Measurements from ENCODE around the gene HIGD2A. TPM values are rescaled to one million over a fixed set of nuclear protein-coding genes. Genes with fewer than 3 reads are reported as not detected.

The HIGD2A gene
- polyA plus RNA-seq, 1 donor from 2014 or later = 61.8 TPM

DNA sequence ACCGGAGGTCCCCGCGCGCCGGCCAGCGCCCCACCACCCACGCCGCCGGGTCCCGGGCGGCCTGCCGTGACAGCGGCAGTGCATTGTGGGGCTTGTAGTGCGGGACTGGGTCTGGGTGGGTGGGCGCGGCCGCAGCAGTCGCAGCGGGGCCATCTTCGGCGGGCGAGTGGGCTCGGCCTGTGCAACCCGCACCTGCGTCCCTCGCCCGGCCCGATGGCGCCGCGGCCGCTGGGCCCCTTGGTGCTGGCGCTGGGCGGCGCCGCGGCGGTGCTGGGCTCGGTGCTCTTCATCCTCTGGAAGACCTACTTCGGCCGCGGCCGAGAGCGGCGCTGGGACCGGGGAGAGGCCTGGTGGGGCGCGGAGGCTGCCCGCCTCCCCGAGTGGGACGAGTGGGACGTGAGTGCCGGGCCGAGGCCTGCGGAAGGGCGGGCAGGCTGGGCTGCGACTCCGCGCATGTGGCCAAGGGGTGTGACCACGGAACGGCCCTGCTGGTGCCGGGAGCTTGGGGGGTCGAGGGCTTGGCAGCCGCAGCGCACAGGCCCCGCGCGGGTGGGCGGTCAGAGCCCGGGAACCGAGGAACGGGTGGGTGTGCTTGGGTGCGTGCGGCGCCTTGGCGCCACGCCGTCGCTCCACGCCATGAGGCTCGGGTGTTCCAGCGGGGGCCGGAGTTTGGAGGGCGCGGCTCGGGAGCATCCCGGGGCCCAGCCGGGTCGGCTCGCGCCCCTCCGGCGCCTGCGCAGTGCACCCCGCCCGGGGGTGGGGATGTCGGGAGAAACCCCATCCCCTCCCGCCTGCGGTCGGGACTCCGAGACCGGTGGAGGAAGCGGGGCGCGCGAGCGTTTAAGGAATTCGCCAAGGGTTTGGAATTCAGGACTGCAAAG lies 23.0 kb upstream of the HIGD2A start, which contains the start of gene ARL10:
Gene ARL10, plus strand, starts transcription at position 137 of the 881 bp plus-strand sequence. Its CDS starts 77 bp downstream, at position 214.
- H3K9ac ChIP-seq (ENCODE audit: low read length) = peak within 1 kb of the TSS; percentile 87
- peak within 1 kb of the TSS; percentile 97 for H3K4me3 ChIP-seq (ENCODE audit: low read length)
- H3K4me2 ChIP-seq (ENCODE audit: low read length) = peak within 1 kb of the TSS; percentile 65
- no peaks in the 10 kb centered on the region for H3K9me3 ChIP-seq (ENCODE audit: low read length)
- peak within 1 kb of the TSS; percentile 69 for H2AFZ ChIP-seq (ENCODE audit: low read depth, low read length)
- H3K9me2 ChIP-seq (ENCODE audit: insufficient read depth, low read length) = no peaks in the 10 kb centered on the region
- no peaks in the 10 kb centered on the region for H3K36me3 ChIP-seq (ENCODE audit: insufficient read depth, low read length)
- no peaks in the 10 kb centered on the region for H4K20me1 ChIP-seq (ENCODE audit: insufficient read depth)
- H3F3A ChIP-seq (ENCODE audit: insufficient read depth, low read length, poor library complexity, severe bottlenecking) = no peaks in the 10 kb centered on the region
- H3K79me2 ChIP-seq (replicated peaks; ENCODE audit: insufficient read depth, low read length) = peaks cover 7% of the 10 kb centered on the region
- TF ChIP-seq EZH2 (IDR thresholded peaks at IDR 0.05; ENCODE audit: borderline replicate concordance, insufficient read depth, low read length, poor library complexity, severe bottlenecking) = no peak
- TF ChIP-seq TAF1 (IDR thresholded peaks at IDR 0.05; ENCODE audit: low read depth) = no peak
- TF ChIP-seq RAD21 (conservative IDR thresholded peaks at IDR 0.05) = no peak
- no peak for TF ChIP-seq EP300 (conservative IDR thresholded peaks at IDR 0.05; ENCODE audit: poor library complexity, severe bottlenecking)
- peak; percentile 67 for TF ChIP-seq MXI1 (conservative IDR thresholded peaks at IDR 0.05; ENCODE audit: poor library complexity, severe bottlenecking)
- peak; percentile 77 for TF ChIP-seq POLR2AphosphoS5 (IDR thresholded peaks at IDR 0.05)
- H3K27me3 ChIP-seq (ENCODE audit: insufficient read depth, low read depth, low read length) = no peaks in the 10 kb centered on the region
- H3K27ac ChIP-seq (ENCODE audit: low read length) = peak within 1 kb of the TSS; percentile 8

DNA sequence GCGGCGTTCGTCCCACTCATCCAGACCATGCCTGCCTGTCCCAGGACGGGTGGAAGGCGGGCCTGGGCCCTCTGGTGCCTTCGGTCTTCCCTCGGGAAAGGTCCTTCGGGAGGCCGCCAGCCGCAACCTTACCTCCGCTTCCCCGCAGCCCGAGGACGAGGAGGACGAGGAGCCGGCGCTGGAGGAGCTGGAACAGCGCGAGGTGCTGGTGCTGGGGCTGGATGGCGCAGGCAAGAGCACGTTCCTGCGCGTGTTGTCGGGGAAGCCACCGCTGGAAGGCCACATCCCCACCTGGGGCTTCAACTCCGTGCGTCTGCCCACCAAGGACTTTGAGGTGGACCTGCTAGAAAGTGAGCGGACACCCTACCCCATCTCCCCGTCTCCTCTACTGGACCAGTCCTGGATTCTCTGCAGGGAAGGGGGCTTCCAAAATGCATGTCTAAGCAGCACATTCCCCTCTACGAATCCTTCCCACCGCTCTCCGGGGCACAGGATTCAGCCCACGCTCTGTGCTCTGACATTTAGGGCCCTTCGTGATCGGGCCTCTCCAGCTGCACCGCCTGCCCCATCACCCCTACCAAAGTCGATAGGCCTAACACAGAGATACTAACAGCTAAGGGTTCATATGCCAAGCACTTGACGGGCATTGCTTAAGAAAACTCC lies 22.2 kb upstream of the HIGD2A start:
- Histone ChIP-seq H3K4me2 (ENCODE audit: low read length) (peak overlapping the region; percentile 65), H3K4me3 (ENCODE audit: low read length) (peak overlapping the region; percentile 97), H3K9me2 (ENCODE audit: insufficient read depth, low read length) (no peaks in the 10 kb centered on the region), H3F3A (ENCODE audit: insufficient read depth, low read length, poor library complexity, severe bottlenecking) (no peaks in the 10 kb centered on the region), H3K27ac (ENCODE audit: low read length) (no peak overlapping the region), H2AFZ (ENCODE audit: low read depth, low read length) (peak overlapping the region; percentile 69), H4K20me1 (ENCODE audit: insufficient read depth) (no peaks in the 10 kb centered on the region), H3K36me3 (ENCODE audit: insufficient read depth, low read length) (no peaks in the 10 kb centered on the region), H3K9ac (ENCODE audit: low read length) (peak overlapping the region; percentile 87), H3K79me2 (replicated peaks; ENCODE audit: insufficient read depth, low read length) (no peaks in the 10 kb centered on the region), H3K9me3 (ENCODE audit: low read length) (no peaks in the 10 kb centered on the region), H3K27me3 (ENCODE audit: insufficient read depth, low read depth, low read length) (no peaks in the 10 kb centered on the region)
- TF ChIP-seq RAD21 (conservative IDR thresholded peaks at IDR 0.05) = no peak
- no peak for TF ChIP-seq EP300 (conservative IDR thresholded peaks at IDR 0.05; ENCODE audit: poor library complexity, severe bottlenecking)
- TF ChIP-seq, protein P1, sequence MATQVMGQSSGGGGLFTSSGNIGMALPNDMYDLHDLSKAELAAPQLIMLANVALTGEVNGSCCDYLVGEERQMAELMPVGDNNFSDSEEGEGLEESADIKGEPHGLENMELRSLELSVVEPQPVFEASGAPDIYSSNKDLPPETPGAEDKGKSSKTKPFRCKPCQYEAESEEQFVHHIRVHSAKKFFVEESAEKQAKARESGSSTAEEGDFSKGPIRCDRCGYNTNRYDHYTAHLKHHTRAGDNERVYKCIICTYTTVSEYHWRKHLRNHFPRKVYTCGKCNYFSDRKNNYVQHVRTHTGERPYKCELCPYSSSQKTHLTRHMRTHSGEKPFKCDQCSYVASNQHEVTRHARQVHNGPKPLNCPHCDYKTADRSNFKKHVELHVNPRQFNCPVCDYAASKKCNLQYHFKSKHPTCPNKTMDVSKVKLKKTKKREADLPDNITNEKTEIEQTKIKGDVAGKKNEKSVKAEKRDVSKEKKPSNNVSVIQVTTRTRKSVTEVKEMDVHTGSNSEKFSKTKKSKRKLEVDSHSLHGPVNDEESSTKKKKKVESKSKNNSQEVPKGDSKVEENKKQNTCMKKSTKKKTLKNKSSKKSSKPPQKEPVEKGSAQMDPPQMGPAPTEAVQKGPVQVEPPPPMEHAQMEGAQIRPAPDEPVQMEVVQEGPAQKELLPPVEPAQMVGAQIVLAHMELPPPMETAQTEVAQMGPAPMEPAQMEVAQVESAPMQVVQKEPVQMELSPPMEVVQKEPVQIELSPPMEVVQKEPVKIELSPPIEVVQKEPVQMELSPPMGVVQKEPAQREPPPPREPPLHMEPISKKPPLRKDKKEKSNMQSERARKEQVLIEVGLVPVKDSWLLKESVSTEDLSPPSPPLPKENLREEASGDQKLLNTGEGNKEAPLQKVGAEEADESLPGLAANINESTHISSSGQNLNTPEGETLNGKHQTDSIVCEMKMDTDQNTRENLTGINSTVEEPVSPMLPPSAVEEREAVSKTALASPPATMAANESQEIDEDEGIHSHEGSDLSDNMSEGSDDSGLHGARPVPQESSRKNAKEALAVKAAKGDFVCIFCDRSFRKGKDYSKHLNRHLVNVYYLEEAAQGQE (IDR thresholded peaks at IDR 0.05; ENCODE audit: borderline replicate concordance) = no peak
- TF ChIP-seq, protein P2, sequence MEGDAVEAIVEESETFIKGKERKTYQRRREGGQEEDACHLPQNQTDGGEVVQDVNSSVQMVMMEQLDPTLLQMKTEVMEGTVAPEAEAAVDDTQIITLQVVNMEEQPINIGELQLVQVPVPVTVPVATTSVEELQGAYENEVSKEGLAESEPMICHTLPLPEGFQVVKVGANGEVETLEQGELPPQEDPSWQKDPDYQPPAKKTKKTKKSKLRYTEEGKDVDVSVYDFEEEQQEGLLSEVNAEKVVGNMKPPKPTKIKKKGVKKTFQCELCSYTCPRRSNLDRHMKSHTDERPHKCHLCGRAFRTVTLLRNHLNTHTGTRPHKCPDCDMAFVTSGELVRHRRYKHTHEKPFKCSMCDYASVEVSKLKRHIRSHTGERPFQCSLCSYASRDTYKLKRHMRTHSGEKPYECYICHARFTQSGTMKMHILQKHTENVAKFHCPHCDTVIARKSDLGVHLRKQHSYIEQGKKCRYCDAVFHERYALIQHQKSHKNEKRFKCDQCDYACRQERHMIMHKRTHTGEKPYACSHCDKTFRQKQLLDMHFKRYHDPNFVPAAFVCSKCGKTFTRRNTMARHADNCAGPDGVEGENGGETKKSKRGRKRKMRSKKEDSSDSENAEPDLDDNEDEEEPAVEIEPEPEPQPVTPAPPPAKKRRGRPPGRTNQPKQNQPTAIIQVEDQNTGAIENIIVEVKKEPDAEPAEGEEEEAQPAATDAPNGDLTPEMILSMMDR (IDR thresholded peaks at IDR 0.05; ENCODE audit: poor library complexity, severe bottlenecking) = no peak
- TF ChIP-seq POLR2AphosphoS5 (IDR thresholded peaks at IDR 0.05) = no peak

Measured in neural cell (in vitro differentiated cells).